Left forelimb (tissue), 1 donor: ENCODE data around the gene RBKS.
"Not testable (repeated sequence)": the region's sequence is repeated elsewhere in the genome, so short reads cannot be mapped to it uniquely, and the experiment has no call there.

Experiments
- DNase-seq: peaks from one replicate; pipeline ENCODE4 v3.0.0-alpha.2; 2018; ENCODE audit warnings: low spot score

RBKS gene

GRCh38 chr2:27762951-27763906, 127.0 kb downstream of the RBKS start:
- no peak for DNase-seq

GRCh38 chr2:27756544-27757498, 133.4 kb downstream of the RBKS start:
- DNase-seq = no peak

- DNase-seq = no peak
Observed at GRCh38 chr2:27756091-27756490, 134.1 kb downstream of the RBKS start.

GRCh38 chr2:27754831-27755230, 135.4 kb downstream of the RBKS start:
- no peak for DNase-seq

DNA sequence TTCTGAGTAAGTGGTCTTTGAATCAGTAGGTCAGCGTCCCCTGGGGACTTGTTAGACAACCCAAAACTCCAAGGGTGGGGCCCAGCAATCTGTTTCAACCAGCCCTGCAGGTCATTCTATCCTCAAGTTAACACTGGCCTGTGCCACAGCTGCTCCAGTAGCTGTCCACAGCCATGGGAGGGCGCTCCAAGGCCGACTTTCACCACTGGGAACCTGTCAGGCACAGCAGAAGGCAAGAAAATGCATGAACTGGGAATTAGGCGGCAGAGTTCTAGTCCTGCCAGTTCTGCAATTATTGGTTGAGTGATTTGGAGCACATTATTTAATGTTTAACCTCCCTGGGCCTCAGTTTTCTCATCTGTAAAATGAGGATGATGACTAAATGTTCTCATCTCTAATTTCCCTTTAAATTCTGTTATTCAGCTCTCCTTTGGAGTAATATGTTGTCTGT, 136.0 kb downstream of the RBKS start:
- no peak for DNase-seq

DNA sequence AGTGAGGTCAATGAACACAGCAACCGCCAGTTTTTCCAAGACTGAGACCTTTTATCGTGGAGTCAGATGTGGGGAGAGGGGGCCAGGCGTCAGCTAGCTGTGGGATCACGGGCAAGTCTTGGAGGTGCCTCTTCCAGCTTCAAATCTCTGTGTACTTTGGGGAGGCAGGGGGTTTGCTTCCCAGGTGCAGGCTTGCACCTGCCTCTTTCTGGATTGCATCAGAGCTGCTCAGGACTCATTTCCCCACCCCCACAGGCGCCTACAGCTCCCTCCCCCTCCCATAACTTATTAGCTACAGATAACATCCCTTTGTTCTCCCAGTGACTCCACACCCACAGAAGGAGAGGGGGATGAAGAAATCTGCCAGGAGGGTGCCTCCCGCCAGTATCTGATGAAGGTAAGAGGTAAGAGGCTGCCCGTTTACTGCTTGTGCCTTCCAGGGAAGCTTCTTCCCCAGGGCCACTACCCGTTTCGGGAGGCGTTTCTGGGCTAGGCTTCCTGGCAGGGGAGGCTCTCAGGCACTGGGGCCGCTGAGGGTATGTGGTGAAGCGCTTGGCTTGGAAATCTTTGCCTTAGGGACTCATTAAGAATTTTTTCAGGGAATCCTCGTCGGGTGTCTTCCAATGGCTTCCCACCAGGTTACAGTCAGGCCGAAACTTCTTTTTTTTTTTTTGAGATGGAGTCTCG, 137.5 kb downstream of the RBKS start:
- no peak for DNase-seq

- DNase-seq = no peak
Observed at GRCh38 chr2:27751377-27751776, 138.8 kb downstream of the RBKS start.

- DNase-seq = not testable (repeated sequence)
Observed at GRCh38 chr2:27748803-27749554, 141.2 kb downstream of the RBKS start.

DNA sequence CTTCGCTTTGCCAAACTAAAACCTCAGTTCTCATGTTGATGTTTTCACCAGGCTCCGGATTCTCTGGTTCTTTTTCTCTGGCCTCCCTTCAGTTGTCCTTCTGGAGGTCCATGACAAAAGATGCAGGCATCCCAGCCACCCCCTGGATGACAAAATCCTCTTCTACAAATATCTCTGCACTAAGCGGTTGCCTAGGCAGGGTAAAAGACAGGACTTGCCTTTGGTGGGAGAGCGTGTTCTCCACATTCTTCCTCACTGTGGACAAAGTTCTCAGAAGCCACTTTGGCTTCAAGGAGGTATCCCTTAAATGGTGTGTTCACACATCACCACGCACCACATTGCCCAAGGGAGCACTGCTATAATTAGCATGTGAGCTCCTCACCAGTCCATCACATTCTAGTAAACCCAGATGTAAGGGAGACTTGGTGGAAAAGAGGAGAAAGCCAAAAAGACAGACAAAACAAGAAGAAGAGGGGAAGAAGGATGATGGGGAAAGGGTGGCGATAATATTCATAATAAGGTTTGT, 142.3 kb downstream of the RBKS start:
- DNase-seq = no peak

DNA sequence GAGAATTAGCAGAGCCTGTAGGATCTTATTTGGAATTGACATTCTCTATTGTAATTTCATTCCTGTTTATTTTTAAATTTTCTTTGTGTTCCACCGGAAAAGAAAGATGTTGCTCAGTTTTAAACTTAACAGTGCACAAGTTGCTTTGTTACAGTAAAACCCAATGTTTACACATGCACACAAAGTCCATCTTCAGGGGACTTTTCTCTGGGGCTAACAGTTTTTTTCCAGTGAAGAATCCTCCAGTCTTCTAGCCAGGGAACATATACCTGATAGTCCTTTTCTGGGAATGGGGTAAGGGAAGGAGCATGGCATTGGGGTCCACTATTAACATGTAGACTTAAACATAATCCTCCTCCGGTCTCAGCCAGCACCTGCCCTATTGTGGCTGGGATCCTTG, 143.9 kb downstream of the RBKS start:
- no peak for DNase-seq

GRCh38 chr2:27745494-27745893, 144.7 kb downstream of the RBKS start:
- not testable (repeated sequence) for DNase-seq

- no peak for DNase-seq
Observed at GRCh38 chr2:27742571-27742970, 147.6 kb downstream of the RBKS start.

DNA sequence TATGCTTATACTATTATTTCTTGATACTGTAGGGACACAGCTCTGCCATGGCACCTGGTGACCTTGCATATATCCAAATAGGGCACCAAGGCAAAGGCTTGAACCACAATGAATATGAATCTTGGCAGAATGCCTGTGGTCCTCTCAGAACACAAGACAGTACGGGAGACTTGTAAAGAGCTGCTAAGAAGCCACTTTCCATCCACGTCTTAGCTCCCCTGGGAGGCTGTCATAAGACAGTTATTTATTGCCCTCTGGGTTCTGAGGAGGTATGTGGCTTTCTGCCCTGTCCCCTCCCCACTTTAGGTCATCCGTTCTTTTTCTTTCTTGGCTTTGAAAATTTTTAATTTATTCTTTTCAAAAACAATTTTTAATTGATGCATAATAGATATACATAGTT, 148.5 kb downstream of the RBKS start:
- no peak for DNase-seq

GRCh38 chr2:27739058-27739373, 151.2 kb downstream of the RBKS start:
- DNase-seq = no peak

DNA sequence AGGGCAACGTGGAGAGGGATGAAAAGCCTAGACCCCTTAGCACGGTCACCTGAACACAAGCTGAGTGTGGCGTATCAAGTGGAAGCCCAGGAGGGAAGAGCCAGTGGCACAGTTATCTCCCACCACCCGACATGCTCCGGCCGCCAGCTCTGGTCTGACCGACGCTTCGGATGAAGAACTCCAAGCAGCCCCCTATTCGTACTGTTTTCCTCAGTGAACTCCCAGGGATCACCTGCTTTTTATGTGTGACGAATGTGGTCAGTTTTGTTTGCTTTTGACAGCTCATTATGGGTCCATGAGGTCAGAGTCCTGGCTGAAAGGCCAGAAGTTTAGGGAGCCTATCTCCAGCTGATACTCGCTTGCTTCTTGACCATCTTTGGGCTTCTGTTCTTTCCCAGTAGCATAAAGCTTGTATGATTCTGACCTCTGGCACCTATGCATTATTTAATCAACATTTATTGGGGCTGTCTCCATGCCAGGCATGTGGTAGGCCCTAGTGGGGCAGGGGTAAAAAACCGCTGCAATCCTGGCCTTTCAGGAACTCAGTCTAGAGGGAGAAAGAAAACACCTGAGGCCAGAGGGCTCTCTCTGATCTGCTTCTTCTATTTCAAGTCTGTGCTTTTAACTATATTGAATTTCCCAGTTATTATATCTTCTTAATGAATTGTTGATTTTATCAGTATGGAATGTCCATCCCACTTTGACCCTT, 151.7 kb downstream of the RBKS start:
- no peak for DNase-seq

DNA sequence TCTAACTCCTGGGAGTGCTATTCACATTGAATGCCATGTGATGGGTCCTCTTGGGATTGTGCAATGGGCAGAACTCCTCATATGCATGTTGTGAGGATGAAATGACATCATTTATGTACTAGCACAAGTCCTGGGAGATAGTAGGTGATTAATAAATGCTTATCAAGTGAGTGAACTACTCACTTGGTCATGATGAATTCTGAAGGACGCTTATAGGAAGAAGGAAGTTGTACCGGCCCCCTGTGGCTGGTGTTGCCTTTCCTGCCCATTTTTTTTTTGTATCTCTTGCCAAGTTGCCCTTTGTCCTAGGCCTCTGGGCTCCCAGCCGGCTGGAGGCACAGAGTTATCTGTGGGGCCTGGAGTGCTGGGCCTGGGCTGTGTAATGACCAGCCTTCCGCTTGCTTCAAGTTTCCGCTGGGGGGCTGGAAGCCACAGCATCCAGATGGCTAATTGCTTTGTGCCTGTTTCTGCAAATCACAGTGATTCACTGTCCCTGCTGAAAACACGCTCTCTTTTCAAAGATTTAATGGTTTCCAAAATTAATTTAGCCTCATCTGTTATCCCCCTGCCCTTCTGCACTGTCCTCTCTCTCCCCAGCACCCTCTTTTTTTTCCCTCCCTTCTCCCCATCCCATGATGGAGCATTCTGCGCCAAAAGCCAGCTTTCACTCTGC, 152.4 kb downstream of the RBKS start:
- DNase-seq = no peak

DNA sequence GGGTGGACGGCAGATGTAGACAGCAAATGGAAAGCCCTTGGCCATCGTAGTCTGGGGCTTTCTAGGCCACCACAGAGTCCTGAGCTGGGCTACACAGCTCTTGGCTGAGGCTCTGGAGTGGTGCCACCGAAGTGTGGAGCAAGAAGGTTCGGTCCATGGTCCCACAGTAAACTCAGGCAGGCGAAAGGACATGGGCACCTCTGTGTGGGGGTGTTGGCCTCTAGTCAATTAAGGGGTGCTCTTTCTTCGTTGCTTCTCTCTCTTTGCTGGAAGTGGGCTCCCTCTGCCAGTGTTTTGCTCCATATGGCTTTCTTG, 153.3 kb downstream of the RBKS start:
- DNase-seq = no peak

- no peak for DNase-seq
Observed at GRCh38 chr2:27736031-27736889, 153.9 kb downstream of the RBKS start.

DNA sequence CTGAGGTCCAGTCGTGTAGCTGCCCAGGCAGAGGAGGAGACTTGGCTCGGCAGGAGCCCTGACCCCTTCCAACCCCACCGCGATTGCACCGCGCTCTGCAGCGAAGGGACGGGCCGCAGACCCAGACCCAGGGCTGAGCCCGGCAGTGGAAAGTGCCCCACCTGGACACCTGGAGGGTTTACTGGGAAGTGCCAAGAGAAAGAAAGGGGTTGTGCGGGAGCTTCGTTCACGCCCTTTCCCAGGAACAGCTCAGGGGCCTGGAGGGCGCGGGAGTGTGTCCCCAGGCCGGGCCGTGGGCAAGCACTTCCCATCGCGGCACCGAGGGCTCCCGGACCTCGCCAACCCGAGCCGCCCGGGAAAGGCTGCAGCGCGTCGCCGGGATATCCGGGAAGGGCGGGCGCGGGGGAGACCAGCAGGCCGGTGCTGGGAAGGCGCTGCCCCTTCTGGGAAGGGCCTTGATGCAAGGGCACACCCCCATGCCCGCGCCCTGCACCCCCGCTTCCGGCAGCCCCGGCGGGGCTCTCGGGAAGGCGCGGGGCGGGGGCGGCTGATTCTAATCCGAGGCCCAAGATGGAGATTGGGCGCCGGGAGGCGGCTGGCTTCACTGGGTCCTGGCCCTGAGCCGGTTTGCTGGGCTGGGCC, 154.8 kb downstream of the RBKS start:
- DNase-seq = peak; percentile 86
